Activated T-cell treated with anti-CD3 and anti-CD28 coated beads for 1 hour (primary cell): ENCODE results near the gene BTBD2.

Experiments
- DNase-seq: peaks from one replicate; pipeline ENCODE4 v3.0.0-alpha.2; 2020; ENCODE audit warnings: low read depth

BTBD2 gene

DNA sequence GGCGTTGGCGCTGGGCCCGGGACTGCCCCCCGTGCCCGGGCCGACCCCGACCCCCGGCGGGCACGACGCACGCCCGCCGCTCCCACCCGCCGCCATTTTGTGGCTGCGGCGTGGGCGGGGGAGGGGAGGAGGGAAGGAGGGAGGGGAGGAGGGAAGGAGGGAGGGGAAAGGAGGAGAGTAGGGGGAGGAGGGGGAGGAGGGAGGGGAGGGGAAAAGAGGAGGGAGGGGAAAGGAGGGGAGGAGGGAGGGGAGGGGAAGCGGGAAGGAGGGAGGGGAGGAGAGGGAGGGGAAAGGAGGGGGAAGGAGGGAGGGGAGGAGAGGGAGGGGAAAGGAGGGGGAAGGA is at the start of gene BTBD2:
Gene BTBD2 (minus strand): TSS at position 107 of the 343 bp plus-strand sequence. CDS start 11 bp downstream, at position 96.
- peak; percentile 58 for DNase-seq

DNA sequence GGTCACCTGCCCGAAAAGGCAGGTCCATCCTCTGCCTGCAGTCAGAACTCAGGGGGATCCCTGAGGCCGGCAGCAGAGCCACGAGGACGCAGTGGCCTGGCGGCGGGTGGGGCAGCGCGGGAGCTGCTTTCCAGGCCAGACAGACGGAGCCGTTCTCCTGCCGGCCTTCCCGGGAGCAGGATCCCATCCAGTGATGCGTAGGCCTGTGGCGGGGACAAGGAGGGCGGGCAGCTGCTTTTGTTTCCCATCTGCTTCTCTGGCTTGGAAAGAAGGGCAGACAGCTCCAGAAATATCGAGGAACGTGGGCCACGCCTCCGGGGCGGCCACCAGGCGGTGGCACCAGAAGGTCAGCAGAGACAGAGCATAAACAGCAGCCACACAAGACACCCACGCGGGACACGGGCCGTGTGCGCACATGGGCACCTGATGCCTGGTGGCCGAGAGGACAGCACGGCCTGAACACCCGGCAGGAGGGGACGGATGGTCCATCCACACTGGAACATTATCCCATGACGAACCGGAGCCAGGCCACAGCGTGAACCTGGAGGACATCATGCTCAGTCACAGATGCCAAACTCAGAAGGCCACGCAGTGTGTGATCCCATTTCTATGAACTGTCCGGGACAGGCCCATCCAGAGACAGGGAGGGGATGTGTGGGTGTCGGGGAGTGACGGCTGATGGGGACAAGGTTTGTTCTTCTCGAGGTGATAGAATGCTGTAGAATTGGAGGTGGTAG is 49.4 kb upstream of the BTBD2 start:
- DNase-seq, result no peak

DNA sequence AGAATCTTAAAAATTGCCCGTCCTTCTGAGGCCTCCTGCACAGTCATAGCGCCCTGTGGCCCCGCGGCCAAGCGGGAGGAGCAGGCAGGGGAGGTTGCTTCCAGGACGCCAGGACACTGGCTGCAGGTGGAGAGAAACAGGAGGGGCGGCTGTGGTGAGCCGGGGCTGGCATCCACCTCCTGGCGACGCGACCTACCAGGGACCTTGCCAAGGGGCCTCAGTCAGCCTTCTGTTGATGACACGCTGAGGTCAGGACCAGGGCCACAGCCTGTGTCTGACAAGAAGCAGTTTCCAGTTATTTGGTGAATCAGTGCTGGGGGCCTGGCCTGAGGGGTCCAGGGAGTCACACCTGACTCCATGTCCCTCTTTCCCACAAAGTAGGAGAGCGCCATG is 48.9 kb upstream of the BTBD2 start:
- DNase-seq, result no peak

DNA sequence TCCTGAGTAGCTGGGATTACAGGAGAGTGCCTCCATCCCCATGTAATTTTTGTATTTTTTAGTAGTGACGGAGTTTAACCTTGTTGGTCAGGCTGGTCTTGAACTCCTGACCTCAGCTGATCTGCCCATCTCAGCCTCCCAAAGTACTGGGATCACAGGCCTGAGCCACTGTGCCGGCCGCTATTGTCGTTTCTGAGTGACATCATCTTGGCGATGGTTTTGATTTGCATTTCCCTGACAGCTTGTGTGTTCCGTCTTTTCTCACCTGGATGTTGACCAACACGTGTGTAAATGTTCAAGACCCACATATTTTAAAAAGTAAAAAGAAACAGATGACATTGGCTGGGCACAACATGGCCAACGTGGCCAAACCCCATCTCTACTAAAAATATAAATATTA is 48.3 kb upstream of the BTBD2 start:
- no peak for DNase-seq

DNA sequence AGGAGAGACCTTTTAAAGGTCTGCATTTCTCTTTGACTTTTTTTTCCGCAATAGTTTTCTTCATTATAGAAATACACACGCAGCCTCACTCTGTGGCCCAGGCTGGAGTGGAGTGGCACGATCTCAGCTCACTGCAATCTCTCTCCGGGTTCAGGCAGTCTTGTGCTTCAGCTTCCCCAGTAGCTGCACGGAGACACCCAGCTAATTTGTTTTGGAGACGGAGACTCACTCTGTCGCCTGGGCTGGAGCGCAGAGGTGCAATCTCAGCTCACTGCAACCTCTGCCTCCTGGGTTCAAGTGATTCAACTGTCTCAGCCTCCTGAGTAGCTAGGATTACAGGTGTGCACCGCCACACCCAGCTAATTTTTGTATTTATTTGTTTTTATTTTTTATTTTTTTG is 47.3 kb upstream of the BTBD2 start:
- DNase-seq, result no peak

DNA sequence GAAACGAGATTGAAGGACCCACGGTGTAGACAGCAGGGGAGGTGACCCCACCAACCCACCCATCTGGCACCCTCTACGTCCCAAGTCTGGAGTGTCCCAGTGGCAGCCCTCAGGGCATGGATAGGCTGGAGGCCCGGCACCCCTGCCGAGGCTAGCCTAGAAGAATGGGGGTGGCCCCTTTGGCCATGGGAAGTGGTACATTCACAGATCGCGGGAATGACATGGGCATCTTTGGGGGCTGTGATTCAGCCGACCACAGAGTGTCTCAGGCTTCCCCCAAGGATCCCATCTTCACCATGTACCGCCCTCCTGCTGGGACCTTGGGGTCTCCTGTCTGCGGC is 46.8 kb upstream of the BTBD2 start:
- DNase-seq, result no peak

DNA sequence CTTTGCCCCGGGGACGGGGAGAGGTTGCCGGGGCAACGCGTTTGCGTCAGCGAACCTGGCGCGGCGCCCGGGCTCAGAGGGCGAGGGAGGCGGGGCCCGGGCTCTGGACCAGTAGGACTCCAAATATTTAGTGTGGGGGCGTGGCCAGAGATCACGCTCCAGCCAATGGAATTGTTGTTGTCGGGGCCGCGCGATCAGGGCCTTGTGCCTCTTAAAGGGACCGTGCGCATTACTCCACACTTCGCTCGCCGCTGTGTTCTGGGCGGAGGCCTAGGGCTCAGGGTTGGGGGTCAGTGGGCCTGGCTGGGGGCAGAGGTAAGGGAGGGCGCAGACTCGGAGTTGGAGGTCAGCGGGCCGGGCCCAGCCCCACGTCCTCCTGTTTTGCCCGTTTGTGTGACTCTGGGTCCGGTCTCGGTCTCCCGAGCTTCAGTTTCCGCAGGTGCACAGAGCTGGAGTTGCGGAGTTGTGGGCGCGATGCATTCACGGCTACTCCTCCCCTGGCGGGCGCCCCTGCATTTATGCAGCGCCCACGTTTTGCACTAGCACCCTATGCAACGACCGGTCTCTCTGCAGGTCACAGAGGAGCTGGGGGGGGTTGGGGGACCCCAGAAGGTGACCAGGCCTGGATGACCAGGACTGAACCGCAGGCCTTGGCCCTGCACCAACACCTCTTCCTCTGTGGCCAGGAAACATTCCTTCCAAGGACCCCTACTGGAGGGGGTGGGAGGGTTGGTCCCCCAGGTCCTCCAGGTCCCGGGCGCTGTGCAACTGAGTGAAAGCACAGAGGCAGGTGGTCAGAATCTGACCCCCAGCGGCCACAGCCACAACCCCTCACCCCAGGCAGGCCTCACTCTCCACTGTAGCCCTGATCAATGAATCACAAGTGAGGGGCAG is 46.2 kb upstream of the BTBD2 start:
- peak; percentile 99 for DNase-seq

DNA sequence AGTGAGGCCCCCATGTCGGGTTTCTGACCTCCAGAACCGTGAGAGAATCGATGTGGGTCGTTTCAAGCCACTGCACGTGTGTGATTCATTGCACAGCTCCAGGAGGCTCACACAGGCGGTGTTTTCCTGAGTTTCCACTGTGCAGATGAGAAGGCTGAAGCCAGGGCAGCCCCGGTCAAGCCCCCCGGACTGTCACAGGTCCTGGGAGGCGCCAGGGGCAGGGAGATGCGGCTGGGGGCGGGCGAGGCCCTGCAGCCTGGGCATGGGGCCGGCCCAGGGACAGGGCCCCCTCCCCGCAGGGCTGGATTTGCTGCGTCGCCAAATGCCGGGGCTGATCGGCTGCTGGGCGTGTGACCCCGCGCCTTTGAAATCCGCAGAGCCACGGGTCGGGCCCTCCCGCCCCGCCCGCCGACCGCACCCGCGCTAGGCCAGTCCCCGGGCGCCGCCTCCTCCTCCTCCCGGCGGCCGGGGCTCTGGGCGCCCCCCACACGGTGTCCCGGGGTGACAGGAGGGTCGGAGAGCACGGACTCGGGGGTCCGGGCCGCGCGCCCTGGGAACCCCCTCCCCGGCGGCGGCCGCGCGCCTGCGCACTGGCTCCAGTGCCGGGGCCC is 45.5 kb upstream of the BTBD2 start:
- no peak for DNase-seq

DNA sequence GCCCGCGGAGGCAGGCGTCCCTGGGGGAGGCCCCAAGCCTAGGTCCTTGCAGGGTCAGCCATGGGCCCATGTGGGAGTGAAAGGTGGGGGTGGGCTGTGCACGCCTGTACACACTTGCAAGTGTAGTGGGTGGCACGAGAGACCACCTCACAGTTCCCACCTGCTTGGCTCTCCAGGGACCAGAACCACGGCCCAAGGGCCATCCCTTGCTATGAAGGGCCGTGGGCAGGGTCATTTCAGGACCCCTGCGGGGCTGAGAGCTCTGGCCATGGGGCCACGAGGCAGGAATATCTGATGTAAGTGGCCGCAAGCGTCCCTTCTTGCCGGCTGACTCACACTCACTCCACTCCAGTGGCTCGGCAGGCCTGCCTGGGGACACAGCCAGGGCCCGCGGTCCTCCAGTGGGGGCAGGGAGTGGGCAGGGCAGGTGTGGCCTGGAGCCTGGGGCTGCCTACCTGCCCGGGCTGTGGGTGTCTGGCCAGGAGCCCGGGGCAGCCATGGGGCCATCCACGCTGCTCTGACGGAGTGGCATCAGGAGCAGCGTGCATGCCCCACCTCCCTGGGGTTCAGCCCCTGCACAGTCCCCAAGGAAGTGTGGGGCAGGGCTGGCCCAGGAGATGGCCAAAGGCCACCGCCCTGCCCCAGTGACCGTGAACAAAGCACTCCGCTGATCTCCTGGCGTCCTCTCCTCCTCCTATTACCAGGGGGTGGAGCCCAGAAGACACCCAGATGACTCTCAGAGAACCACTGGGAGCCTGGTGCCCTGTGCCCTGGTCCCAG is 44.1 kb upstream of the BTBD2 start:
- no peak for DNase-seq

DNA sequence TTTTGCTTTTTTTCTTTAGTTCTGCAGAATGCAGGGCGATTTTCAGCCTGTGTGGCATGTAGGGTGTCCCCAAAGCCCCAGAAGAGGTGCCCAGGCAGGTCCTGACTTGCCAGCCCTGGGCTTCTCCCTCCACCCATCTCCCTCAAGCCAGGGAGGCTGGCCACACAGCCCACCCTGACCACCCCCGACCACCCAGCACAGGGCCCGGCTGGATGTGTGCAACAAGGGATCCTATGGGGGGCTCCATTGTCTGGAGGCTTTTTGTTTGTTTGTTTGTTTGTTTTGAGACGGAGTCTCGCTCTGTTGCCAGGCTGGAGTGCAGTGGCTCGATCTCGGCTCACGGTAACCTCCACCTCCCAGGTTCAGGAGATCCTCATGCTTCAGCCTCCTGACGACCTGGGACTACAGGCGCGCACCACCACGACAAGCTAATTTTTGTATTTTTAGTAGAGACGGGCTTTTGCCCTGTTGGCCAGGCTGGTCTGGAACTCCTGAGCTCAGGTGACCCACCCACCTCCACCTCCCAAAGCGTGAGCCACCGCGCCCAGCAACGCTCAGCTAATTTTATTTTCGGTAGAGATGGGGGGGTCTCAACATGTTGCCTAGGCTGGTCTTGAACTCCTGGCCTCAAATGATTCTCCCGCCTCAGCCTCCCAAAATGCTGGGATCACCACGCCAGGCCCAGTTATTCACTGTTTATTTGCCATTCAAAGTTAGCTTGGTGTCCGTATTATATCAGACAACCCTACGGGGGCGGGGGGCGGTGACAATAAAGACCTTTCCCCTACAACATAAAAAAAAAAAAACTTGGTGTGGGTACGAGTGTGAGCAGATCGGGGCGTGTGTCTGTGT is 43.3 kb upstream of the BTBD2 start:
- DNase-seq, result no peak

DNA sequence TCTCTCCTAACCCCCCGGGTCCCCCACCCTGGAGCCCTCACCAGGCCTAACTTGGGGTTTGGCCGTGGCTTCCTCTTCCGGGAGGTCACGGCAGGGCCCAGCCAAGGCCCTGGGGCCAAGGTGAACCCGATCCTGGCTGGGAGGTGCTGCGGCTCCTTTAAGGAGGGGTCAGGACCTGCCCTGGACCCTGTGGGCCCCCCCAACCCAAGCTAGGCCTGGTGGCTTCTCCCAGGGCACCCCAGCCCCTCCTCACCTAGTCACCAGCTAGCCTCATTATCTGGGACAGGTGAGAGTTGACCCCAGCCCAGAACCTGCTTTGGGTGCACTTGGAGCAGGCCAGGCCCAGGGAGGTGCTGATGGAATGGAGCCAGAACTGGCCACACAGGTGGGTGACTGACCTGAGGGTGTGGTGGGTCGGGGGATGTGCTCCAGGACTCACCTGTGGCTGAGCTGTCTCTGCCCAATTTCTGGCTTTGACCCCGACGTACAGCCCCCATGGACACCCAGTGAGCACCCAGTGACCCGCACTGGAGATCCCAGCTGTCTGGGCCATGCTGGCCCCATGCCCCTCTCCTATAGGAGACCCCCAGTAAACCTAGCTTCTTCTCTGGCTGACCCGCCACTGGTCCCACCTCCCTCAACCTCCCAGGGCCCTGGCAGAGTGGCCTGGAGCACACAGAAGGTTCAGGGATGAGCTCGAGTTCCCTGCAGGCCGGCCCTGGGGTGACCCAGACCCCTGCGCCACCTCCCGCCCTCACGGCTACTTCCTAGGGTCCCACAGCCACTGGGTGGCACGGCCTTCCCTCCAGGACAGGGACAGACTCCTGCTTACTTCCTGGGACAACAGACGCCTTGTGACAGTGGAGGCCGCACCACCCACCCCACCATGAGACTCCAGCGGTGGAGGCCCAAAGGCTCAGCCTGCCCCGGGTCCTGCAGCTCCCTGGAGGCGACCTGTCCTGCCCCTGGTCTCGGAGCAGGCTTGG is 42.3 kb upstream of the BTBD2 start:
- DNase-seq, result no peak

DNA sequence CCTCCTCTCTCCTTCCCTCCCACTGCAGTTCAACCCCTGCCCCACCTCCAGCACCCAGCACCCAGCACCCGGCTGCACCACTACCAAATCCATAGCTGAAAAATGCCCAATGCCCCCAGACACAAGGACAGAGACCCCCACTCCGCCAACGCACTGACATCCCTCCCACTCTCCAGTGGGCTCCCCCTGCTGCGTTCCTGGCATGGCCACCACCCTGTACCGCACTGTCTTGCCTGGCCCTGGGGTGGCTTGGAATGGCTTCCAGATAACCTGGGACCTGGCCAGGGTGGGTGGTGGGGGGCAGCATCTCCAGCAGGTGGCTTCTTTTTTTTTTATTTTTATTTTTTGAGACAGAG is 41.3 kb upstream of the BTBD2 start:
- DNase-seq, result no peak

DNA sequence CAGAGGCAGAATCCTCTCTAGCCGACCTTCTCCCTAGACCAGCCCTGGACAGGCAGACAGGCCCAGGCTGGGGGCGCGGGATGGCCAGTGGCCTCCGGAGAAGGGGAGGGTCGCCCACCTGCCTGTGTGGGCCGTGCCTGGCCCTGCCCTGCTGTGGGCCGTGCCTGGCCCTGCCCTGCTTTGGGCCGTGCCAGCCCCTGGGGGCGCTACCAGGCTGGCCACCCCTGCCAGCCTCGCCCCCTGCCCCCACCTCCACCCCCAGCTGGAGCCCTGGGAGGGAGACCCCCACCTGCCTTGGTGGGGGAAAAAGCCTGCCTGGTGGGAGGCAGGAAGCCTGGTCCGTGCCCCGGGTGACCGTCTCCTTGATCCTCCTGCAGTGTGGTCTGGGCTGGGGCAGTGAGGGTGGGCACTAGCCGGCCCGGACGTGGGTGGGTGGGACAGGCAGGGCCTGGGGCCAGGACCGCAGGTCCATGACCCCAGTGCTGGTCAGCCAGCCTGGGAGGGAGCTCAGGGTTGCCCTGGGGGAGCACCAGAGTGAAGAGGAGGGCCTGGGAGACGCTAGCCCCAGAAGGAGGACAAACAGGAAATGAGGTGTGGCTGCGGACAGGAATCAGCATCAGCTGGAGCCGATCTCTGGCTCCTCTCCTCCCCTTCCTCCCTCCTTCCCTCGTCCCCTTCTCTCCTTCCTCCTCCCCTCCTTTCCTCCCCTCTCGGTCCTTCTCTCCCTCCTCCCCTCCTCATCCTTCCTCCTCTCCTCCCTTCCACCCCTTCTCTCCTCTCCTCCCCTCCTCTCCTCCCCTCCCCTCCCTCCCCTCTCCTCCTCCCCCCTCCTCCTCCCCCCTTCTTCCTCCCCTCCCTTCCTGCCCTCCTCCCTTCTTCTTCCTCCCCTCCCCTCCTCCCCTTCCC is 40.7 kb upstream of the BTBD2 start:
- DNase-seq, result no peak

DNA sequence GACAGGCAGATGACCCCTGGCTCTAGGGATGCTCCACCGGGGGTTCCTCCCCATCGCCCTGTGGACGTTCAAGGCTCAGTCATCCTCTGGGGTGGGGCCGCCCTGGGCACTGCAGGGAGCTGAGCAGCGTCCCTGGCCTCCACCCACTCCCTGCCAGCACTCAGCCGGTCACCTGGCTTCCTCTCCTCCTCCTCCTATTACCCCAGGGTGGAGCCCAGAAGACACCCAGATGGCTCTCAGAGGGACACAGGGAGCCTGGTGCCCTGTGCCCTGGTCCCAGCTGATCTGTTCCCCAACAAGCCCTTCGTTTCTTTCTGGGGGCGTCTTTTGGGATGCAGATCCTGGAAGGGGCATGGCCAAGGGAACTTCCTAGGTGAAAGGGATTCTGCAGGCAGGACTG is 39.2 kb upstream of the BTBD2 start:
- DNase-seq, result no peak

DNA sequence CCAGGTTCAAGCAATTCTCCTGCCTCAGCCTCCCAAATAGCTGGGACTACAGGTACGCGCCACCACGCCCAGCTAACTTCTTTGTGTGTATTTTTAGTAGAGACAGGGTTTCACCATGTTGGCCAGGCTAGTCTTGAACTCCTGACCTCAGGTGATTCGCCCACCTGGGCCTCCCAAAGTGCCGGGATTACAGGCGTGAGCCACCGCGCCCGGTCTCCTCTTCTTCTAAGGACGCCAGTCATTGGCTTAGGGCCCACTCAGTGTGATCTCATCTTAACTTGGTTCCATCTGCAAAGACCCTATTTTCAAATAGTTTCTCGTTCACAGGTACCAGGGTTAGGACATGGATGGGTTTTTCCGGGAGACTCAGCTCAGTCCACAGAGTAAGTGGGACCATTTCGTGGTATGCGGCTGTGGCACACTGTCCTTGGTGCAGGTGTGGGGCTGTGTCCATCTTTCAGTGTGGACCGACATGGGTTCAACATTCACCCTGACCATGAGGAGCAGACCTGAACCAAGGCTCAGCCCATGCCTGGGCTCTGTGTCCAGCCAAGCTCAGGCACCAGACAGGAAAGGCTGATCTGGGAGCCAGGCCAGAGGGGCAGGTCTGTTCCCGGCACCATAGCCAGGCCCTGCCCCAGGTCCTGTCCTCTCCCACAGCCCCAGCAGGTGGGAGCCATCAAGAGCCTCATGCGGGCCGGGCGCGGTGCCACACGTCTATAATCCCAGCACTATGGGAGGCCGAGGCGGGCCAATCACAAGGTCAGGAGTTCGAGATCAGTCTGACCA is 38.3 kb upstream of the BTBD2 start:
- DNase-seq, result no peak

DNA sequence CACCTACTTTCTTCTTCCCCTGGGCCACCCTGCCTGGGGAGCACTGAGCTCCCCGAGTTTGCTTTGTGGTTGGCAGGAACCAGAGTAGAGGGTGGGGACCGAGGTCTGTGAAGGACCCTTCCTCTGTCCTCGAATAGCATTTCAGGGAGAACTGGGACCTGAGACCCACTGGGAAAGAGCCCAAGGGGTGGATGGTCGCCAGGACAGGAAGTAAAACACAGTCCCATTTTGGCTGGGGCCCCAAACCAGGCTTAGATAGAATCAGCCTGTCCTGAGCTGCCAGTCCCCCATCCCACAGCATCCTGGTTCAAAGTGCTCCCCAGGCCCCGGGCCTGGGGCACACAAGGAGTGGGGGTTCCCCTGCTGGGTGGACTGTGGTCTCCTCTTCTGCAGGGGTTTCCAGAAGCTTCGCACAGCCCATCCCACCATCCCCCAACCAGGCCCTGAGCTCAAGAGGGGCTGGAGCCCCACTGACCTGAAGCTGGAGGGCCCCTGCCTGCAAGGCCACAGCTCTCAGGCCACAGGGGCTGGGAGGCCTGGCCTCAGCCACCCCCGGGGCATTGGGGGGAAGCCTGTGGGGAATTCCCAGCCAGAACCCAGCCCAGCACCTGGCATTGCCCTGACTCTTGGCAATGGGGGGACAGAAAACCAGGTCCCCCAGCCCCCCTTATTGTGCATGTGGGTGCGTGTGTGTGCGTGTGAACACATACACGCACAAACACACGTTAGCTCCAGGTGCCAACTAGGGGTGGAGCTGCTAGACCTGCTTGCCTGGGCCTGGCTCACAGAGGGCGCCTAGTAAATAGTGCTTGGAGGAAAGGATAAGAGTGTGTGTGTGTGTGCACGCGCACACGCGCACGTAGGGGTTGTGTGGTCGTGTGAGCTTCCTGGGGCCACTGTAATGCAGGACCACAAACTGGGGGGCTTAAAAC is 36.5 kb upstream of the BTBD2 start:
- peak; percentile 24 for DNase-seq
